Measurements from ENCODE around the gene C1orf232. TPM values are rescaled to one million over a fixed set of nuclear protein-coding genes. Genes with fewer than 3 reads are reported as not detected.

The C1orf232 gene
- total and polyA plus RNA-seq, 2 of the 4 experiments (the other 2 are of a cell fraction): not detected

GRCh38 chr1:26189751-26190275, 21.1 kb upstream of the C1orf232 start:
- Histone ChIP-seq H2BK120ac (ENCODE audit: low read depth, low read length) (no peak overlapping the region), H3K18ac (ENCODE audit: low read depth, low read length) (no peak overlapping the region), H3K9me3 (ENCODE audit: control insufficient read depth, insufficient read depth, low read length) (no peaks in the 10 kb centered on the region), H4K5ac (ENCODE audit: low read depth, low read length) (no peak overlapping the region), H3K36me3 (ENCODE audit: control insufficient read depth, insufficient read depth, low read length) (no peaks in the 10 kb centered on the region), H2BK20ac (ENCODE audit: low read depth, low read length) (no peak overlapping the region), H4K8ac (ENCODE audit: low read depth in 2 of 2, low read length in 2 of 2) (no peak overlapping the region), H4K91ac (ENCODE audit: insufficient read depth, low read depth, low read length) (no peak overlapping the region), H3K9ac (ENCODE audit: low read depth, low read length) (no peak overlapping the region), H2AFZ (replicated peaks; ENCODE audit: low read length, poor library complexity) (no peak overlapping the region), H3K4me2 (ENCODE audit: low read depth, low read length) (no peak overlapping the region), H3K27ac (ENCODE audit: insufficient read depth, low read length) (no peak overlapping the region), H3K27me3 (ENCODE audit: control insufficient read depth, insufficient read depth, low read length) (peaks cover 16% of the 10 kb centered on the region), H3K4ac (ENCODE audit: low read depth, low read length) (no peak overlapping the region), H2AK5ac (ENCODE audit: low read depth, low read length) (no peak overlapping the region), H2BK15ac (ENCODE audit: low read depth, low read length) (no peak overlapping the region), H2AK9ac (replicated peaks; ENCODE audit: low read depth, low read length, poor library complexity) (no peak overlapping the region), H3K4me1 (ENCODE audit: control insufficient read depth, insufficient read depth, low read length) (no peaks in the 10 kb centered on the region), H4K20me1 (ENCODE audit: insufficient read depth, low read length) (no peaks in the 10 kb centered on the region), H2BK5ac (ENCODE audit: low read depth, low read length, poor library complexity, severe bottlenecking) (no peak overlapping the region), H3K14ac (replicated peaks; ENCODE audit: low read depth, low read length) (no peak overlapping the region), H3K79me1 (ENCODE audit: low read depth in 1 of 2, low read length in 2 of 2) (no peaks in the 10 kb centered on the region), H3K23ac (ENCODE audit: low read depth, low read length) (no peak overlapping the region), H3K56ac (ENCODE audit: extremely low read depth, insufficient read depth, low read length) (no peak overlapping the region), H3K9me1 (ENCODE audit: insufficient read depth, low read length) (no peaks in the 10 kb centered on the region), H3K4me3 (ENCODE audit: insufficient read depth, low read depth, low read length) (no peak overlapping the region)
- ATAC-seq (ENCODE audit: low read depth) (no peak), DNase-seq (no peak)
- CTCF ChIA-PET: interaction anchor here (1.1 kb wide), 1 partner anchor 89 kb away, joined by 3 read pairs; no protein-coding TSS in a partner anchor
- no peak for TF ChIP-seq MAZ (IDR thresholded peaks at IDR 0.05; ENCODE audit: borderline replicate concordance, low read depth, low read length)
- TF ChIP-seq MAFK (IDR thresholded peaks at IDR 0.05; ENCODE audit: low read depth, low read length): no peak
- no peak for TF ChIP-seq SMC3 (IDR thresholded peaks at IDR 0.05; ENCODE audit: low read depth, low read length)
- TF ChIP-seq RFX5 (IDR thresholded peaks at IDR 0.05; ENCODE audit: low read depth, low read length): no peak
- TF ChIP-seq, protein P1, sequence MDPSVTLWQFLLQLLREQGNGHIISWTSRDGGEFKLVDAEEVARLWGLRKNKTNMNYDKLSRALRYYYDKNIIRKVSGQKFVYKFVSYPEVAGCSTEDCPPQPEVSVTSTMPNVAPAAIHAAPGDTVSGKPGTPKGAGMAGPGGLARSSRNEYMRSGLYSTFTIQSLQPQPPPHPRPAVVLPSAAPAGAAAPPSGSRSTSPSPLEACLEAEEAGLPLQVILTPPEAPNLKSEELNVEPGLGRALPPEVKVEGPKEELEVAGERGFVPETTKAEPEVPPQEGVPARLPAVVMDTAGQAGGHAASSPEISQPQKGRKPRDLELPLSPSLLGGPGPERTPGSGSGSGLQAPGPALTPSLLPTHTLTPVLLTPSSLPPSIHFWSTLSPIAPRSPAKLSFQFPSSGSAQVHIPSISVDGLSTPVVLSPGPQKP (IDR thresholded peaks at IDR 0.05; ENCODE audit: borderline replicate concordance, low read depth, low read length): no peak
- no peak for TF ChIP-seq CEBPB (IDR thresholded peaks at IDR 0.05; ENCODE audit: low read depth, low read length)
- TF ChIP-seq CTCF (conservative IDR thresholded peaks at IDR 0.05; ENCODE audit: low read depth, low read length): no peak
- TF ChIP-seq NFE2L2 (IDR thresholded peaks at IDR 0.05; ENCODE audit: low read depth, low read length): no peak
- no peak for TF ChIP-seq MXI1 (IDR thresholded peaks at IDR 0.05; ENCODE audit: borderline replicate concordance, low read depth, low read length)
- TF ChIP-seq, protein P2, sequence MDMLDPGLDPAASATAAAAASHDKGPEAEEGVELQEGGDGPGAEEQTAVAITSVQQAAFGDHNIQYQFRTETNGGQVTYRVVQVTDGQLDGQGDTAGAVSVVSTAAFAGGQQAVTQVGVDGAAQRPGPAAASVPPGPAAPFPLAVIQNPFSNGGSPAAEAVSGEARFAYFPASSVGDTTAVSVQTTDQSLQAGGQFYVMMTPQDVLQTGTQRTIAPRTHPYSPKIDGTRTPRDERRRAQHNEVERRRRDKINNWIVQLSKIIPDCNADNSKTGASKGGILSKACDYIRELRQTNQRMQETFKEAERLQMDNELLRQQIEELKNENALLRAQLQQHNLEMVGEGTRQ (IDR thresholded peaks at IDR 0.05; ENCODE audit: low read depth, low read length): no peak
- TF ChIP-seq FOS (IDR thresholded peaks at IDR 0.05; ENCODE audit: low read depth, low read length): no peak
- no peak for TF ChIP-seq POLR2A (IDR thresholded peaks at IDR 0.05; ENCODE audit: low read depth, low read length)
- no peak for TF ChIP-seq CHD1 (IDR thresholded peaks at IDR 0.05; ENCODE audit: low read depth, low read length)
- TF ChIP-seq BHLHE40 (IDR thresholded peaks at IDR 0.05; ENCODE audit: low read depth, low read length): no peak
- no peak for TF ChIP-seq RCOR1 (IDR thresholded peaks at IDR 0.05; ENCODE audit: insufficient replicate concordance, low read length)
- TF ChIP-seq RAD21 (IDR thresholded peaks at IDR 0.05; ENCODE audit: low read length): no peak
- intact Hi-C loops (cut with micrococcal nuclease) (no loop called here), in situ Hi-C loops (cut with MboI; ENCODE audit: low sequenced_read_pairs) (no loop called here), dilution Hi-C loops (cut with HindIII; ENCODE audit: low sequenced_read_pairs, unreplicated experiment) (no loop called here)
- no TSS peak for BruUV-seq (replicated peaks)
- WGBS, 2 experiments (ENCODE audit: extremely low coverage in 2 of 2, insufficient read length in 1 of 2): no CpG with 5 or more reads among the region's 7 CpGs
- POLR2A ChIA-PET (ENCODE audit: unreplicated experiment): interaction anchor here (0.7 kb wide), 1 partner anchor 22 kb away, joined by 5 read pairs; no protein-coding TSS in a partner anchor

Data from IMR-90 (cell line).